Motor neuron (in vitro differentiated cells): ENCODE results near the gene FGF11. TPM values are rescaled to one million over a fixed set of nuclear protein-coding genes. Genes with fewer than 3 reads are reported as not detected.
A peak's percentile ranks its signal among the peaks of the same experiment; 100 is the strongest.

ENCODE experiments used
- ATAC-seq, 8 experiments: fragments of 200-7000 bp; cut with Tn5 transposase; replicated peaks in 6 of 8; 2 replicates each; pipeline ENCODE4 v1.8.0; 2021; ENCODE audit warnings: mild to moderate bottlenecking in 8 of 8, moderate library complexity in 8 of 8
- H3K27ac ChIP-seq, 2 donors: fragments of 250-450 bp; sonication (Bioruptor Pico); 2 replicates each; pipeline ENCODE4 v1.9.0; 2021; ENCODE audit warnings: antibody characterized with exemption in 2 of 2, mild to moderate bottlenecking in 2 of 2, moderate library complexity in 1 of 2
- H3K4me1 ChIP-seq, 2 donors: fragments of 250-450 bp; sonication (Bioruptor Pico); replicated peaks in 1 of 2; 2 replicates each; pipeline ENCODE4 v1.6.1; 2021; ENCODE audit warnings: antibody characterized with exemption in 2 of 2, mild to moderate bottlenecking in 2 of 2, moderate library complexity in 1 of 2
- H3K4me3 ChIP-seq, 5 donors: fragments of 250-450 bp; sonication (Bioruptor Pico); 2 replicates each; pipeline ENCODE4 v1.9.0; 2021; ENCODE audit warnings: antibody characterized with exemption in 5 of 5, mild to moderate bottlenecking in 5 of 5, moderate library complexity in 4 of 5
- WGBS, 10 experiments: fragments of 450-650 bp; shearing (Covaris generic); methylation state at CpG; one replicate each; pipeline ENCODE4 v1.0.0; 2022; 5-methylcytosine and 5-hydroxymethylcytosine counted together
- in situ Hi-C, 9 experiments: fragments of 400-800 bp; cut with MboI; loops; one replicate each; pipeline ENCODE4 v1.15.0; 2021; ENCODE audit warnings: low sequenced_read_pairs in 9 of 9, low pct_unique_long_range_greater_than_20kb in 2 of 9; ENCODE audit not compliant: unreplicated experiment in 9 of 9
- total RNA-seq, 8 experiments: library from RNA; unstranded; fragments of 300-600 nt; gene quantifications; 2 replicates each; pipeline versions ENCODE4 v1.2.3 to v1.2.4, GENCODE V29; 2022

FGF11 gene
- total RNA-seq, 8 experiments from 2014 or later, result 0.61 to 17.4 (median 7.1) TPM

DNA sequence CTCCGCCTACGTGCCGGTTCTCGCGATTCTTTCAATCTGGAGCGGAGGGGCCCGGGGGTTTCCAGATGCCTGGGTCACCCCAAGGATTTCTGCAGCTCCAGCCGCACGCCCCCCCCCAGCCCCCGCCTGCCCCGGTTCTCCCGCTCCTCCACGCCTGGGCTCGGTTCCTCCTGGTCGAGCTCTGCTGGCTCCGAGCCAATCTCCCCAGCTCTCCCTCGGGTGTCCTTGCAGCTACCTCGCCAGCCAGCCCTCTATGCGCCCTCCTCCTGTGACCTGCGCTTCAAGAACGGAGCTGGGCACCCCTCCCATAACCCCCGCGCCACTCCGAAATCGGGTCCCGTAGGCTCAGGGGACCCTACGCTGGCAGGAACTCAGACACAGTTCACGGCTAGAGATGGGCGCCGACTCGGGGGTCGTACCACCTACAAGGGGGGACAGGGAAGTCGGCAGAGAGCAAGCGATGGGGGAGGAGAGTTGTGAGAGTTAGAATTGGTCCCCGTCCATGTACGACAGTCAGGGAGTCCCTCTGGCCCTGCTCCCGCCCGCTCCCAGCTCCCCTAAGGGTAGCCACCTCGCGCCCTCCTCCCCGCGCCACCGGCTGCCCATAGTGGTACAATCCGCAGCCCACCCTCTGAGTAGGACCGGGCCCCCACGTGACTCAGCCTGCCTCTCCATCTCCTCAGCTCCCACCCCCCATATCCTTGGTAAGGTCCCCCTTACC lies 961 bp downstream of the FGF11 start:
- Histone ChIP-seq H3K4me3 (peak overlapping the region; percentile 55 to 61 (median 58)), H3K4me1 (peaks cover 25 to 41% of the 10 kb centered on the region in 2 donors), H3K27ac (peak overlapping the region; percentile 96 to 97)
- peak in 6 of 8 experiments; percentile 18 to 73 (median 65) for ATAC-seq
- 0 to 8% (median 3%) methylated on average over 3 to 8 of the region's 46 CpGs; no CpG with 5 or more reads in 6 of the 10 experiments for WGBS, 10 experiments
- in situ Hi-C loops, result no loop called here

- H3K4me3 ChIP-seq, result peak overlapping the region; percentile 55 to 61 (median 58)
- peak overlapping the region; percentile 96 to 97 for H3K27ac ChIP-seq
- H3K4me1 ChIP-seq, result peaks cover 20 to 45% of the 10 kb centered on the region in 2 donors
- ATAC-seq, result peak; percentile 11 to 71 (median 60)
- WGBS, 10 experiments, result 0% methylated on average over 2 of the region's 12 CpGs; no CpG with 5 or more reads in 9 of the 10 experiments
- in situ Hi-C loops, result no loop called here
Measured at GRCh38 chr17:7440834-7441195, 1.5 kb downstream of the FGF11 start.

GRCh38 chr17:7441266-7441665 lies 2.0 kb downstream of the FGF11 start:
- Histone ChIP-seq H3K27ac (peak overlapping the region; percentile 96 to 97), H3K4me1 (peaks cover 17 to 43% of the 10 kb centered on the region in 2 donors)
- peak in 5 of 8 experiments; percentile 1 to 11 (median 4) for ATAC-seq

DNA sequence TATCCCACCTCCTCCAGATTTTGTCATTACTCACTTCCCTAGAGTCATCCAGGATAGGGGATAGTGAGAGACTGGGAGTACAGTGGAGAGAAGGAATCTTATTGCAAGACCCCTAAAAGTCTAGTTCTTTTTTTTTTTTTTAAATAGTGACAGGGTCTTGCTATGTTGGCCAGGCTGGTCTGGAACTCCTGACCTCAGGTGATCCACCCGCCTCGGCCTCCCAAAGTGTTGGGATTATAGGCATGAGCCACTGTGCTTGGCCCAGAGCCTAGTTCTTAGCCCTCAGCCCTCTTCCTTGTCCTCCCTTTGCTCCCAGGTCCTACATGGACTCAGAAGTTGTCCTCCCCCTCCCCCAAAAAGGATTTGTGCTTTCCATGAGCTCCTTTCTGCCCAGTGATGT lies 2.8 kb downstream of the FGF11 start:
- WGBS, 10 experiments, result 79 to 93% (median 86%) methylated on average over 2 of the region's 2 CpGs; no CpG with 5 or more reads in 6 of the 10 experiments
- in situ Hi-C loops, result no loop called here
- H3K4me1 ChIP-seq, result peaks cover 20 to 38% of the 10 kb centered on the region in 2 donors
- ATAC-seq, result no peak
- H3K27ac ChIP-seq, result no peak overlapping the region
- no peak overlapping the region for H3K4me3 ChIP-seq

More at GRCh38 chr17:7441266-7441665, 2.0 kb downstream of the FGF11 start:
- in situ Hi-C loops, result no loop called here
- H3K4me3 ChIP-seq, result peak overlapping the region; percentile 55 to 61 (median 58)
- 0 to 63% (median 27%) methylated on average over 1 to 7 of the region's 7 CpGs; no CpG with 5 or more reads in 5 of the 10 experiments for WGBS, 10 experiments

DNA sequence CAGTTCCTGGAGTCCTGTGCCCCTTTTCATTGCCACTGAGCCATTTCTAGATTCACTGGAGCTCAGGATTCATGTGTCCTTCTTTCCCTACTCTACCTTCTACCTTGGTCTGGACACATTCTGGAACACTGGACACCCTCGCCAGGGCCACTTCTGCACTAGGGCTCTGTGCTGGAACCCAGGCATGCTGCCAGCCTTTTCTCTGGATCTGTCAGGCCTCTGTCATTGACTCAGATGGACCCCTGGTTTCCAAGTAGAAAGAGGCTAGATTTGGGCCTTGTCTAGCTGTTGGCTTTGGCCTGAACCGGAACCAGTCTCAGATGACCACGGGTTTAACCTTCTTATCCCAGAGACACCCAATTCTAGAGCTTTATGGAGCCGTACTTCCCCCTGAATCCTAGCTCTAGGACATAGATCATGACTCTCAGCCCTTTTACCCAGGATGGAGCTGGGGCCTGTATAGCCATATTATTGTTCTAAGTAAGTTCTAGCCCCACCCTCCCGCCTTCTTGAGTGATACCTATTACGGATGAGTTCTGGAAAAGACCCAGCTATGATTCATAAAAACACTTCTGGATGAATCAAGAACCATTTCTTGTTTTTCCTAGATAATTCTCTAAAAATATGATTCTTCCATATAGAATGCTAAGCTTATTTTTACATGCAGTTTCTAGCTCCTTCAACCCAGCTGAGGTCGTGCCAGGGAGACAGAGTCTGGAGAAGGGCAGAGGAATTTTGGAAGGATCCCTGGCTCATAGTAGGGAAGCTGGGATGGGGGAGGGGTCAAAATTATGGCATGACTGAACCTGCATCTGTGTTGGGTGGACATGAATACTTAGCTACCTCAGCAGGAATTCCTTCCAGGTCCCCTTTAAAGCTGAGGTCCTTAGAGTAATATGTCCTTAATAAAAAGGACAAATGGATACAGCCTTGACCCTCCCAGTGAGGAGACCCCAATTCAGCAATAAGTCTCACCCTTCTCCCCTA lies 4.5 kb downstream of the FGF11 start:
- WGBS, 10 experiments, result 47 to 100% (median 95%) methylated on average over 2 to 7 of the region's 7 CpGs
- H3K27ac ChIP-seq, result no peak overlapping the region
- ATAC-seq, result no peak
- H3K4me3 ChIP-seq, result no peak overlapping the region
- peaks cover 14 to 29% of the 10 kb centered on the region in 2 donors for H3K4me1 ChIP-seq
- in situ Hi-C loops, result no loop called here

DNA sequence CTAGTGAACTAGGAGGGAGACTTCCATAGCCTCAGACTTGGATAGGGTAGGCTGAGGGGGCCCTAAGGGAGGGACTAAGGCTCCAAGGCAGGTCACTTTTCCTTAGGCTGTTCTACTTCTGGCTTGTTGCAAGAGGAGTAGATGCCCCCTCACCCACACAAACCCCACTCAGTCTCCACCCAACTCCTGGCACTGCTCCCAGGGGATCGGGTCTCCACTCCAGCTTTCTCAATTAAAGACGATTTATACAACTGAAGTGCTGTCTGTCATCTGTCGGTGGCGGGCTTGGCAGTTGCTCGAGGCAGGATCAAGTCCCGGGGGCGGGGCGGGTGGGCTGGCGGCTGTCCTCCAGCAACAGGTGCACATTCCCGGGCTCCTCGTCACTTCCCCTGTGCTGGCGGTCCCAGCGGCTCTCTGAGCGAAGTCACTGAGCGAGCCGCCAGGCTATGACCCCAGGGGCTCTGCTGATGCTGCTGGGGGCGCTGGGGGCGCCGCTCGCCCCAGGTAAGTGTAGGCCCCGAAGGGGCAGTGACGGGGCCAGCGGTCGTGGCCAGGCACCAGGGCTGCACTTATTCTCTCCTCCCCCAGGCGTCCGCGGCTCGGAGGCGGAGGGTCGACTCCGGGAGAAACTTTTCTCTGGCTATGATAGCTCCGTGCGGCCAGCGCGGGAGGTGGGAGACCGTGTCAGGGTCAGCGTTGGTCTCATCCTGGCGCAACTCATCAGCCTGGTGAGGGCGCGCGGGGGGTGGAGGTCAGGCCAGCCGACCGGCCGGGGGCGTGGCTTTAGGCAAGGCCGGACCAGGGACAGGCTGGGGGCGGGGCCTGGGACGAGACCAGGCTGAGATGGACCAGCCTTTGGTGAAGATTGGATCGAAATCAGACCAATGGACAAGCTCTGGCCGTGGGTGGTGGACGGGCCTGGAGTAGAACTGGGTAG lies 5.6 kb downstream of the FGF11 start, which contains the start of gene CHRNB1:
Gene CHRNB1 (plus strand): TSS at position 380 of the 937 bp plus-strand sequence. CDS start 67 bp downstream, at position 447.
- ATAC-seq, result peak in 6 of 8 experiments; percentile 1 to 84 (median 38)
- 20 to 40% methylated on average over 1 to 2 of the region's 51 CpGs; no CpG with 5 or more reads in 8 of the 10 experiments for WGBS, 10 experiments
- peak within 1 kb of the TSS in 3 of 5 donors; percentile 5 to 24 (median 8) for H3K4me3 ChIP-seq
- peak within 1 kb of the TSS in 1 of 2 donors; percentile 28 for H3K27ac ChIP-seq
- peaks cover 11 to 25% of the 10 kb centered on the region in 2 donors for H3K4me1 ChIP-seq
- in situ Hi-C loops, result no loop called here

DNA sequence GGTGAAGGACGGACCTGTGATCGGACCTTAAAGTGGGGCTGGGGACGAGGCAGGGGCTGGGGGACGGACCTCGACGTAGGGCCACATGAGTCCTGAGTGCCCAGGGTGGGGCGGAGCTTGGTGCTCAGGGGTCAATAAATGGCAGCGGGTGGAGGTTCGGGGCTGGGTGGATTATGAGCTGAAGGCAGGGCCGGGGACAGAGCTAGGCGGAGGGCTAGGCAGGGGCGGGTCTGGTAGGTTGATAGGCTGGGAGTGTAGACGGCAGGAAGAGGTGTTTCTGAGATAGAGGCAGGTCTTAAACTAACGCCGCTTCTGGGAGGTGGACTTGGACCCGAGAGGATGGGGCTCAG lies 6.3 kb downstream of the FGF11 start:
- peak in 5 of 8 experiments; percentile 0 to 74 (median 39) for ATAC-seq
- Histone ChIP-seq H3K4me1 (peaks cover 11 to 25% of the 10 kb centered on the region in 2 donors), H3K4me3 (peak overlapping the region in 1 of 5 donors; percentile 24), H3K27ac (peak overlapping the region in 1 of 2 donors; percentile 28)
- WGBS, 10 experiments, result 18% methylated on average over 3 of the region's 16 CpGs; no CpG with 5 or more reads in 9 of the 10 experiments
- in situ Hi-C loops, result no loop called here

- in situ Hi-C loops, result no loop called here
- ATAC-seq, result no peak
- H3K27ac ChIP-seq, result no peak overlapping the region
- H3K4me1 ChIP-seq, result peaks cover 3 to 14% of the 10 kb centered on the region in 2 donors
- WGBS, 10 experiments, result 67 to 100% (median 98%) methylated on average over 1 to 4 of the region's 7 CpGs; no CpG with 5 or more reads in 6 of the 10 experiments
- no peak overlapping the region for H3K4me3 ChIP-seq
Measured at GRCh38 chr17:7448461-7448860, 9.1 kb downstream of the FGF11 start.

DNA sequence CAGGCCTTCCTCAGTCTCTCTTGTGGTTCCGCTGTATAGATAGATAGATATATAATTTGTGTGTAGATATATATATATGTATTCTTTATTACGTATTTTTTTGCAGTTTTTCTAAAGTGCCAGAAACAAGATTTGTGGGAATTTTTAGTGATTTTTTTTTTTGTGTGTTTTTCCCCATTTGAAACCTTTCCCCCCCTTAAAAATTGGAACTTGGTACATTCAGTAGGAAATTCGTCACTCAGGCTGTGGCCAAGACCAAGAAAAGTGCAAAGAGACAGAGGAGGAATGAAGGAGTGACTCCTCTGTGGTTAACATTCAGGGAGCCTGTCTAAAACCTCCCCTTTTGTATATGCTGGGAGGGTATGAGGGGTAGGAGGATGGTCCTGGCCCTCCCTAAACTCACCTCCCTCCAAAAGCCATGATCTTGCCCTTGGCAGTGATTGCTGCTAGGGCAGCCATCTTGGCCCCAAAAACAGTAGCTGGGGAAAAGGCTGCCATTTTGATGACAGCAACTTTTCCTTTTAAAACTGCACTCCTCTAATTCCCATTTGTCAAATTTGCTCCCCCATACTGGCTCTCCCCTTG lies 20.7 kb downstream of the FGF11 start:
- 43 to 100% (median 90%) methylated on average over 1 to 3 of the region's 3 CpGs; no CpG with 5 or more reads in 1 of the 10 experiments for WGBS, 10 experiments
- in situ Hi-C loops, result no loop called here
- Histone ChIP-seq H3K4me1 (peaks cover 0 to 5% of the 10 kb centered on the region in 2 donors), H3K27ac (no peak overlapping the region), H3K4me3 (no peak overlapping the region)
- ATAC-seq, result no peak

- 80 to 100% (median 94%) methylated on average over 1 to 6 of the region's 7 CpGs; no CpG with 5 or more reads in 1 of the 10 experiments for WGBS, 10 experiments
- in situ Hi-C loops, result no loop called here
- no peak for ATAC-seq
- Histone ChIP-seq H3K27ac (no peak overlapping the region), H3K4me1 (peaks cover 0 to 3% of the 10 kb centered on the region in 2 donors), H3K4me3 (no peak overlapping the region)
Measured at GRCh38 chr17:7460850-7461660, 21.7 kb downstream of the FGF11 start.
